ENCODE measurements around the gene MGST3.

MGST3 gene

GRCh38 chr1:165668184-165668583 lies 37.1 kb downstream of the MGST3 start:
- Histone ChIP-seq H3K79me2 (ENCODE audit: insufficient read depth, low read length) (no peaks in the 10 kb centered on the region), H3K4me1 (ENCODE audit: insufficient read depth, low read length, poor library complexity, severe bottlenecking) (no peaks in the 10 kb centered on the region), H3K9ac (ENCODE audit: low read depth, low read length, poor library complexity, severe bottlenecking) (no peak overlapping the region), H3K4me3 (ENCODE audit: low read length, poor library complexity, severe bottlenecking) (no peak overlapping the region), H3K4me2 (ENCODE audit: low read depth, low read length, poor library complexity, severe bottlenecking) (no peak overlapping the region), H4K20me1 (ENCODE audit: insufficient read depth, low read length, poor library complexity, severe bottlenecking) (no peaks in the 10 kb centered on the region), H3K27me3 (ENCODE audit: insufficient read depth, low read length, poor library complexity, severe bottlenecking) (no peaks in the 10 kb centered on the region), H3K36me3 (ENCODE audit: insufficient read depth, low read length) (peaks cover 90% of the 10 kb centered on the region), H2AFZ (ENCODE audit: low read length) (no peak overlapping the region), H3K9me2 (replicated peaks; ENCODE audit: low read depth, low read length) (no peaks in the 10 kb centered on the region), H3K9me3 (ENCODE audit: insufficient read depth, low read depth, low read length) (no peaks in the 10 kb centered on the region), H3F3A (ENCODE audit: low read depth) (no peaks in the 10 kb centered on the region)
- TF ChIP-seq EZH2phosphoT487 (IDR thresholded peaks at IDR 0.05; ENCODE audit: borderline replicate concordance), result no peak
- TF ChIP-seq CTCF (conservative IDR thresholded peaks at IDR 0.05; ENCODE audit: low read length), result no peak

DNA sequence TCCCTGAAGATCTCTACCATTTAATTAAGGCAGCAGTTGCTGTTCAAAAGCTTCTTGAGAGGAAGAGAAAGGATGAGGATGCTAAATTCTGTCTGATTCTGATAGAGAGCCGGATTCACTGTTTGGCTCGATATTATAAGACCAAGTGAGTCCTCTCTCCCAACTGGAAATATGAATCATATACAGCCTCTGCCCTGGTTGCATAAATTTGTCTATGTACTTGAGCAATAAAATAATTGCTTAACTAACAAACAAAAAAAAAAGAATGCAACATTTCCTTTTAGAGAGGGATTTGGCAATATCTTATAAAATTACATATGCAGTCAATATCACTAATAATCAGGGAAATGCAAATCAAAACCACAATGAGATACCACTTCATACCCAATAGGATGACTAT lies 40.5 kb downstream of the MGST3 start:
- no peak overlapping the region for H3K4me2 ChIP-seq (ENCODE audit: low read depth, low read length, poor library complexity, severe bottlenecking)
- no peaks in the 10 kb centered on the region for H3K27me3 ChIP-seq (ENCODE audit: insufficient read depth, low read length, poor library complexity, severe bottlenecking)
- H3K9me3 ChIP-seq (ENCODE audit: insufficient read depth, low read depth, low read length), result no peaks in the 10 kb centered on the region
- H3K9ac ChIP-seq (ENCODE audit: low read depth, low read length, poor library complexity, severe bottlenecking), result no peak overlapping the region
- no peaks in the 10 kb centered on the region for H3K4me1 ChIP-seq (ENCODE audit: insufficient read depth, low read length, poor library complexity, severe bottlenecking)
- no peak overlapping the region for H2AFZ ChIP-seq (ENCODE audit: low read length)
- no peaks in the 10 kb centered on the region for H3K79me2 ChIP-seq (ENCODE audit: insufficient read depth, low read length)
- no peaks in the 10 kb centered on the region for H3K9me2 ChIP-seq (replicated peaks; ENCODE audit: low read depth, low read length)
- no peaks in the 10 kb centered on the region for H3F3A ChIP-seq (ENCODE audit: low read depth)
- TF ChIP-seq CTCF (conservative IDR thresholded peaks at IDR 0.05; ENCODE audit: low read length) (no peak), EZH2phosphoT487 (IDR thresholded peaks at IDR 0.05; ENCODE audit: borderline replicate concordance) (no peak)
- no peaks in the 10 kb centered on the region for H4K20me1 ChIP-seq (ENCODE audit: insufficient read depth, low read length, poor library complexity, severe bottlenecking)
- H3K36me3 ChIP-seq (ENCODE audit: insufficient read depth, low read length), result peaks cover 78% of the 10 kb centered on the region
- H3K4me3 ChIP-seq (ENCODE audit: low read length, poor library complexity, severe bottlenecking), result no peak overlapping the region

- Histone ChIP-seq H4K20me1 (ENCODE audit: insufficient read depth, low read length, poor library complexity, severe bottlenecking) (no peaks in the 10 kb centered on the region), H2AFZ (ENCODE audit: low read length) (no peak overlapping the region), H3K9ac (ENCODE audit: low read depth, low read length, poor library complexity, severe bottlenecking) (no peak overlapping the region), H3K9me2 (replicated peaks; ENCODE audit: low read depth, low read length) (no peaks in the 10 kb centered on the region), H3K79me2 (ENCODE audit: insufficient read depth, low read length) (no peaks in the 10 kb centered on the region), H3K4me1 (ENCODE audit: insufficient read depth, low read length, poor library complexity, severe bottlenecking) (no peaks in the 10 kb centered on the region), H3K9me3 (ENCODE audit: insufficient read depth, low read depth, low read length) (no peaks in the 10 kb centered on the region), H3K27me3 (ENCODE audit: insufficient read depth, low read length, poor library complexity, severe bottlenecking) (no peaks in the 10 kb centered on the region), H3K36me3 (ENCODE audit: insufficient read depth, low read length) (peaks cover 72% of the 10 kb centered on the region), H3K4me2 (ENCODE audit: low read depth, low read length, poor library complexity, severe bottlenecking) (no peak overlapping the region), H3F3A (ENCODE audit: low read depth) (no peaks in the 10 kb centered on the region), H3K4me3 (ENCODE audit: low read length, poor library complexity, severe bottlenecking) (no peak overlapping the region)
- TF ChIP-seq CTCF (conservative IDR thresholded peaks at IDR 0.05; ENCODE audit: low read length) (no peak), EZH2phosphoT487 (IDR thresholded peaks at IDR 0.05; ENCODE audit: borderline replicate concordance) (no peak)
Observed at GRCh38 chr1:165674599-165674998, 43.6 kb downstream of the MGST3 start.
